Fibroblast of skin of scalp (primary cell): ENCODE data around the gene PLIN1.

ENCODE experiments used
- DNase-seq: peaks from one replicate; pipeline ENCODE4 v3.0.0-alpha.2; 2013

Gene PLIN1

GRCh38 chr15:89671687-89672086 is 7.5 kb downstream of the PLIN1 start:
- no peak for DNase-seq

DNA sequence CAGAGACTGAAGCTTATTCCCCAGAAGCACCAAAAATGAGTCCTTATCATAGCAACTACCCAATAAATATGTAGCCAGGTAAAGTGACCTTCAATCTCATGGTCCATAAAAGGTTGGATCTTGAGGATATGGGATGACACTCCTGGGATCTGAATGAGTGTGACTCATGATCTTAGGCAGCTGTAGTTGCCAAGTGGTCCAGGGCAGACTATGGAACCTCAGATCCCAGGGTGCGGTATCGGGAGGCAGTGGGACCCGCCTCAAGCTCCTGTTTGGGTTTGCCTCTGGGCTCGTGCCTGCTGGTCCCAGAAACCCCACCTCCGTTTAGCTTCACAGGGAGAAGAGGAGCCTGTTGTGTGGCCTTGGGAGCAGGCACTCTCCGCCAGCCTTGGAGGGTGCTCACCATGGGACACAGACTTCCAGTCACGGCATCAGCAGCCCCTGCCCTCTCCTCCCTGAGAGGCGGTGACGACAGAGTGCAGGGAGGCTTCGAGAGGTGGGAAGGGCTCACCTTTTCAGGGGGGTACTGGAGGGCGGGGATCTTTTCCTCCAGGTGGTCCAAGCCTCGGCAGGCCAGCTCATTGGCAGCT is 8.1 kb downstream of the PLIN1 start:
- no peak for DNase-seq

GRCh38 chr15:89669941-89670340 is 9.2 kb downstream of the PLIN1 start:
- no peak for DNase-seq

GRCh38 chr15:89669309-89669865 is 9.8 kb downstream of the PLIN1 start:
- DNase-seq, result no peak

DNA sequence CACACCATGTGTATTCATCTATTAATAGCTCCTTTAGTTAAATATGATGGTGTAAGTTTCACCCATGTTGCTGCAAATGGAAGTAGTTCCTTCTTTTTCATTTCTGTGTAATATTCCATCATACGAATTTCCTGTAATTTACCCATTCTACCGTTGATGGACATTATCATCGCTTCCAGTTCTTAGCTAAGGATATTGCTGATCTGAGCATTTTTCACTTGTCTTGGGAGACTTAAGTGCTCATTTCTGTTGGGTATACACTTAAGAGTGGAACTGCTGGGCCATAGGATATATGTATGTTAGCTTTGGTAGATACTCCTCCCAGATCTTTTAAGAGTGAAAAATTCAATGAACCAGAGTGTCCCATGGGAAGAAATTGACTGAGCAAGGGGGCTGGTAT is 11.0 kb downstream of the PLIN1 start:
- no peak for DNase-seq

- no peak for DNase-seq
Measured at GRCh38 chr15:89667706-89667960, 11.5 kb downstream of the PLIN1 start.

GRCh38 chr15:89666858-89667705 is 12.1 kb downstream of the PLIN1 start:
- DNase-seq, result no peak

DNA sequence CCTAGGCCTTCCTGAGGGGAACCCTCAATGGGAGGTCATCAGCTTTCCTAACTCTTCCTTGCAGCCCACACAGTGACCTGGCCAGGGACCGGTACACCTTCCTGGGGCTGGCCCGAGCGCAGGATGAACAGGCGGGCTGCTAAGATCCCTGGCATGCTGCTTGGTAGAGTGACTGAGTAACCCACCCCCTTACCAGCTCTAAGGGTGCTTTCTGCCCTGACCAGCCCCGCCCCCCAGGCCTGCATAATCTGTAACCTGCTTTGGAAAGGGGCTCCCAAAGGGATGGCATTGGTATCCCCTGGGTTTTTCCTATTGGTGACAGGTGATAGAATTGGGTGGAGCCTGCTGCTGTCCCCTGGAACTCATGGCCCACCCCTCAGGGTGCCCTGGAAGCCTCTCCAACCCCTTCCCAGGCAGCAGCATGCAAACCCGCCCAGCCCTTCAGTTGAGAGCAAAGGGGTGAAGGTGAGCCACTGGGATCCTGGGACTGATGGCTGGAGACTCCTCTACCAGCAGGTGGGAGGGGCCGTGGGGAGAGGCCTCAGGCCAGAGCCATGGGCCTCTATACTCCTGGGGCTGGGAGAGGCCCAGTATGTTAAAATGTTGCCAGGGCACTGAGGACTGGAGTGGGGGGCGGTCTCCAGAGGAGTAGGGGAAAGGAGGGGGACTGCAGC is 12.8 kb downstream of the PLIN1 start:
- no peak for DNase-seq

GRCh38 chr15:89665449-89666181 is 13.6 kb downstream of the PLIN1 start:
- DNase-seq, result peak; percentile 61

GRCh38 chr15:89664441-89665350 is 14.5 kb downstream of the PLIN1 start:
- no peak for DNase-seq

DNA sequence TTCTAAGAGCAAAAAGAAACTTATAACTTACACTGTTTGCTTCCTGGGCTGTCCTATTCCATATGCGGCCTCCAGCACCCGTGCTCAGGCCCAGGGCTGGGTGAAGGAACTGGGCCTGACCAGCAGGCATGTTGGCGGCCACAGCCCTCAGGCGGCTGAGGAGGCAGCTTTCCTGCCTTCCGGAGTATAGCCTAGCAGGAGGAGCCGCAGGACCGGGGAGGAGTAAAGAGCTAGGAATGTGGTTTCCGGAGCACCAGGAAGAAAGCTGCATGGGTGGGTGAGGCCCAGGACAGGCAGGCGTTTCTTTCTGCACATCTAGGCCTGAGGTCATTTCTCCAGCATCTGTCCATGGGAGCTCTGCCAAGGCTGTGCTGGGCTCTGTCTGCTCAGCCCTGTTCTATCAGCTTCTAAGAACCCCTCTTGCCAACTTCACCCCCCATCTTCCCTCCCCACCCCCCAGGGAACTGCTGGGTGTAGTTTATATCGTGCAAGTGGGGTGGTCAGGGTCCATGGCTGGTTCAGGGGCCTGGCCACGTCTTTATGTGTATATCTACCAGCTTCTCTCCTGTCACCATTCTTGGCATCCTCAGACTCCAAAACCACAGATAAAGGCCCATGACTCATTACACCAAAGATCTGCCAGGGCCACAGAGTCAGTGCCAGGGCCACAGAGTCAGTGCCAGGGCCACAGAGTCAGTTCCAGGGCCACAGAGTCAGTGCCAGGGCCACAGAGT is 16.1 kb downstream of the PLIN1 start:
- peak; percentile 92 for DNase-seq

GRCh38 chr15:89660556-89660955 is 18.6 kb downstream of the PLIN1 start:
- DNase-seq, result no peak

GRCh38 chr15:89659295-89659694 is 19.9 kb downstream of the PLIN1 start:
- DNase-seq, result no peak

GRCh38 chr15:89657686-89658200 is 21.4 kb downstream of the PLIN1 start:
- no peak for DNase-seq

- DNase-seq, result no peak
Measured at GRCh38 chr15:89656116-89656815, 22.9 kb downstream of the PLIN1 start.

DNA sequence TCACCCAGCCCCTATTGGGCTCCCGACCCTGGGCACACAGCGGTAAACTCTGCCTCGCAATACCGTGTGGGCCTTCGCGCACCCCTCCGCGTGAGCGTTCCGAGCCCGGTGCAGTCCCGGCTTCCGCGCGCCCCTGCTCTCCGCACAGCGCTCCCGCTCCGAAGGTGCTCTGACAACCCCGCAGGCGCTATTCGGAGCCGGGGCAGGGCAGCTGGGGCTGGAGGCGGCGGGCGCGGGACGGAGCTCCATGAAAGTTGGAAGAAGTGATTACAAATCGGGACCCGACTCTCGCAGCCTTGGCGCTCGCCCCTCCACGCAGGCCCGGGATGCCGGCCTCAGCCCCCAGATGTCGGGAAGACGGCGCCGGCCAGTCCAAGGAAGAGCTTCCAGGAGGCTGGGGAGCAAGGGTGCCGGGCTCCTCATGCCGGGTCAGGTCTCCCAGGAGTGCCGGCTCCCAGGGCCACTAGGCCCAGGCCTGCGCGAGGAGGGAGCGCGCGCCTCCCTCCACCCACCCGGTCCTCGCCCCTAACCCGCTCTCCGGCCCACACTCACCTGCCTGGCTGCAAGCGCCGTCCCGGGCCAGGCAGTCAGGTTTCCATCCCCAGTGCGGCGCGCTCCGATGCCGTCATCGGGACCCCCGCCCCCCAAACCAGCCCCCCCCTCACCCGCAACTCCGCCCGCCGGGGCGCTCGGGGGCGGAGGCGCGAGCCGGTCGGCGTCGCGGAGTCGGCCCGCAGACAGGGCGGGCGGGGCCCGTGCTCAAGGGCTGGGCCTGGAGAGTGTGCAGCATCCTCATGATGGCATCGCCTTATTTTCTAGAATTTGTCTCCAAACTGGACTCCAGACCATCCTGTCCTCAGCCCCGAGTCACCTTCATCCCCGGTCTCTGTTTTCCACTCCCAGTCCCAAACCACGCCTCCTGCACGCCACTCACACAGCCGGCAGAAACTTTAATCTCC is 24.0 kb downstream of the PLIN1 start, which contains the start of gene KIF7:
Gene KIF7 (minus strand): TSS at position 621 of the 959 bp plus-strand sequence. CDS start 2,537 bp downstream, outside the sequence.
- peak; percentile 68 for DNase-seq

DNA sequence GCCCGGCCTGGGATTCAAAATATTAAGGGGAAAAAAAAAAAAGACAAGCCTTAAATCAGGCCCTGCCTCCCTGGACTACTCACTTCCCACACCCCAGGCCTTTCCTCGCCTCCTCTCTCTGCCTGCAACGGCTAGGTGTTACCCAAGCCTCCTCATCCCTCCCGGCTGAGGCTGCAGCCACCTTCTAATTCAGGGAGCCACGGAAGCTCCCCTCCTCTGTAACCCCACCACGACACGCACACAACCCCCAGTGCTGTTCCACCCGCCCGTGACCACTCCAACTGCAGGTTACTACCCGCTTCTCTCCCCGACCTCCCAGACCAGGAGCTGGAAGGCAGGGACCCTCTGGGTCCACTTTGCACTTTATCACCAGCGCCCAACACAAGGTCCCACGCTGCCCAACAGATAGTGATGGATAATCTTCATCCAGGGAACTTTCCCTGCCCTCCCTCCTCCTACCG is 24.8 kb downstream of the PLIN1 start:
- DNase-seq, result peak; percentile 33

GRCh38 chr15:89653578-89653977 is 25.6 kb downstream of the PLIN1 start:
- DNase-seq, result no peak

DNA sequence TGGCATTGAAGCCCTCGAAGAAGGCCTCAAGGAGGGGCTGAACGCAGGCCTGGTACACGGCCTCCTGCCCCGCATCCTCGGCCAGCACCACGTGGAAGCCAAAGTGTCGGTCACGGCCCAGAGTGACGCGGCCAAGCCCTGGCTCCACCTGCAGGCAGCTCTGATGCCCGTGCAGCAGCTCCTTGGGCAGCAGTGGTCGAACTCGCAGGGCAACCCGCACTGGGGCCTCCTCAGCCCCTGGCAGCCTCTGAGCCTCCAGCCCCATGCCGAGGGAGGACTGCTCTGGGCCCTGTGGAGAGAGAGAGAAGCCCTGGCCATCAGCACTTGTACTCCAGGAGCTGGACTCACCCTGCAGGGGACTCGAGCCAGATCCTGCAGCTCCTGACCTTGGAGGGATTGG is 26.5 kb downstream of the PLIN1 start:
- DNase-seq, result no peak
